Mesothelial cell of epicardium (in vitro differentiated cells): ENCODE results near the gene SPOCK1. TPM values are rescaled to one million over a fixed set of nuclear protein-coding genes. Genes with fewer than 3 reads are reported as not detected.

ENCODE experiments used
- DNase-seq, 2 experiments: peaks; one replicate each; pipeline ENCODE4 v3.0.0; 2021; ENCODE audit warnings: low spot score in 2 of 2; ENCODE audit not compliant: unreplicated experiment in 2 of 2
- H3K27ac Mint-ChIP-seq: 2 replicates; pipeline ENCODE4 v1.8.0; 2021; ENCODE audit warnings: mixed read lengths
- H3K27me3 Mint-ChIP-seq: 2 replicates; pipeline ENCODE4 v1.8.0; 2021; ENCODE audit warnings: low read depth, mixed read lengths
- H3K36me3 Mint-ChIP-seq: 2 replicates; pipeline ENCODE4 v1.8.0; 2021; ENCODE audit warnings: mixed read lengths
- H3K4me1 Mint-ChIP-seq: 2 replicates; pipeline ENCODE4 v1.8.0; 2021; ENCODE audit warnings: mixed read lengths
- H3K4me3 Mint-ChIP-seq: 2 replicates; pipeline ENCODE4 v1.8.0; 2021; ENCODE audit warnings: mild to moderate bottlenecking, moderate library complexity, mixed read lengths
- H3K9me3 Mint-ChIP-seq: 2 replicates; pipeline ENCODE4 v1.8.0; 2021; ENCODE audit warnings: mixed read lengths
- CTCF ChIP-seq: fragments of 200-600 bp; sonication (generic); IDR thresholded peaks from one replicate; pipeline ENCODE4 v1.5.0; 2021; ENCODE audit warnings: antibody characterized with exemption; ENCODE audit not compliant: unreplicated experiment
- total RNA-seq: library from RNA; stranded (reverse); gene quantifications from 3 replicates; pipeline ENCODE4 v1.2.1, GENCODE V29; 2021

The SPOCK1 gene
- total RNA-seq, 1 donor from 2014 or later: 6.6 TPM

- peaks cover 2% of the 10 kb centered on the region for H3K27me3 Mint-ChIP-seq
- no peaks in the 10 kb centered on the region for H3K36me3 Mint-ChIP-seq
- H3K4me1 Mint-ChIP-seq: no peaks in the 10 kb centered on the region
- H3K27ac Mint-ChIP-seq: no peak overlapping the region
- no peak overlapping the region for H3K4me3 Mint-ChIP-seq
- H3K9me3 Mint-ChIP-seq: no peaks in the 10 kb centered on the region
- DNase-seq: no peak
- TF ChIP-seq CTCF: no peak
Observed at GRCh38 chr5:137054335-137054734, 444.8 kb downstream of the SPOCK1 start.

- Mint-ChIP-seq H3K9me3 (no peaks in the 10 kb centered on the region), H3K36me3 (no peaks in the 10 kb centered on the region), H3K4me3 (no peak overlapping the region), H3K27ac (no peak overlapping the region), H3K27me3 (peaks cover 2% of the 10 kb centered on the region), H3K4me1 (no peaks in the 10 kb centered on the region)
- no peak for TF ChIP-seq CTCF
- no peak for DNase-seq
Observed at GRCh38 chr5:137051161-137051560, 448.0 kb downstream of the SPOCK1 start.

- no peak for DNase-seq
Observed at GRCh38 chr5:137040641-137041340, 458.3 kb downstream of the SPOCK1 start.

GRCh38 chr5:137040024-137040423, 459.1 kb downstream of the SPOCK1 start:
- H3K4me1 Mint-ChIP-seq: peaks cover 8% of the 10 kb centered on the region
- no peaks in the 10 kb centered on the region for H3K36me3 Mint-ChIP-seq
- no peak overlapping the region for H3K27ac Mint-ChIP-seq
- TF ChIP-seq CTCF: no peak
- no peak overlapping the region for H3K4me3 Mint-ChIP-seq
- H3K27me3 Mint-ChIP-seq: peaks cover 28% of the 10 kb centered on the region
- H3K9me3 Mint-ChIP-seq: peaks cover 23% of the 10 kb centered on the region
- DNase-seq: no peak

More at GRCh38 chr5:137040641-137041340, 458.3 kb downstream of the SPOCK1 start:
- H3K4me1 Mint-ChIP-seq: peaks cover 8% of the 10 kb centered on the region
- no peak overlapping the region for H3K4me3 Mint-ChIP-seq
- peaks cover 23% of the 10 kb centered on the region for H3K9me3 Mint-ChIP-seq
- no peaks in the 10 kb centered on the region for H3K36me3 Mint-ChIP-seq
- peaks cover 20% of the 10 kb centered on the region for H3K27me3 Mint-ChIP-seq
- TF ChIP-seq CTCF: no peak
- H3K27ac Mint-ChIP-seq: no peak overlapping the region

GRCh38 chr5:137037848-137038247, 461.3 kb downstream of the SPOCK1 start:
- no peak for DNase-seq
- H3K27ac Mint-ChIP-seq: no peak overlapping the region

More at GRCh38 chr5:137037848-137038247, 461.3 kb downstream of the SPOCK1 start:
- Mint-ChIP-seq H3K9me3 (peaks cover 10% of the 10 kb centered on the region), H3K36me3 (no peaks in the 10 kb centered on the region), H3K4me3 (no peak overlapping the region), H3K27me3 (peaks cover 43% of the 10 kb centered on the region), H3K4me1 (peaks cover 8% of the 10 kb centered on the region)
- no peak for TF ChIP-seq CTCF
